Fibroblast of skin of abdomen (primary cell): Measurements from ENCODE around the gene CIB4.
"Not testable (repeated sequence)": the region's sequence is repeated elsewhere in the genome, so short reads cannot be mapped to it uniquely, and the experiment has no call there.

Source experiments
- DNase-seq: peaks from one replicate; pipeline ENCODE4 v3.0.0-alpha.2; 2013

The CIB4 gene

DNA sequence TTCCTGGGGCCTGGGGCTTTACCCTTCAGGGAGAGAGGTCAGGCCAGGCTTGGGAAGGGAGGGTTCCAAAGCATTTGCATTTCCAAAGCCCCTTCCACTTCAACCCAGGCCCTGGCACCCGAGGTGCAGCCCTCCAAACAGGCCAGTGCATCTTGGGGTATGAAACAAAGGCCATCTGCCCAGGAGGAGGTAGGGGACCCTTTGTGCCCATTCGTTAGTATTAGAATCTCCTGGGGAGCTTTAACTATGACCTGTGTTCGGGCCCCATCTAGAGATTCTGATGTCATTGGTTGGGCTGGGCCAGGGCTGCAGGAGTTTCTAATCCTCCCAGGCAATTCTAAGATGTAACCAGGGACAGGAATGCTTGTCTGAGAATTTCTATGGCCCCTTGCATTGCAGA lies 73.6 kb downstream of the CIB4 start:
- DNase-seq = no peak

DNA sequence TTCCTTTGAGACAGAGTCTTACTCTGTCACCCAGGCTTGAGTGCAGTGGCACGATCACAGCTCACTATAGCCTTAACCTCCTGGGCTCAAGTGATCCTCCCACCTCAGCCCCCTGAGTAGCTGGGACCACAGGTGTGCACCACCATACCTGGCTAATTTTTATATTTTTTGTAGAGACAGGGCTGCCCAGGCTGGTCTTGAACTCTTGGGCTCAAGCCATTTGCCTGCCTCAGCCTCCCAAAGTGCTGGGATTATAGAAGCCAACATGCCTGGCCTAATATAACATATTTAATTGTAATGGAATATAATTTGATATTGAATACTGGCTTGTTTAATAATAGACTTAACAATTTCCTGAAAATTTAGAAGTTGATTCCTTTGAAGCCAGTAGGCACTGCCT lies 74.4 kb downstream of the CIB4 start:
- not testable (repeated sequence) for DNase-seq

DNA sequence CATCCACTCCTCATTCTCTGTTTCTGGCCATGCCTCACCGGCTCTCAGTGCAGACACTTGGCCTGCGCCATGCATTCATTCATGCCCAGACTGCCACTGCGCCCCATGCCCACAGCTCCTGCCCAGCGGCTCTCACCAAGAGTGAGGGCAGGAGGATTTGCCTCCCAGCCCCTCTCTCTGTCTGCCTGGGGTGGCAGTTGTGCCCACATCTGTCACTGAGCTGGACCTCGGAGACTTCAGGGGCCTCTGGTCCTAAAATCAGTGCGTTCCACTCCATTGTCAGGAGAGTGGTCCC lies 75.1 kb downstream of the CIB4 start:
- DNase-seq = no peak

DNA sequence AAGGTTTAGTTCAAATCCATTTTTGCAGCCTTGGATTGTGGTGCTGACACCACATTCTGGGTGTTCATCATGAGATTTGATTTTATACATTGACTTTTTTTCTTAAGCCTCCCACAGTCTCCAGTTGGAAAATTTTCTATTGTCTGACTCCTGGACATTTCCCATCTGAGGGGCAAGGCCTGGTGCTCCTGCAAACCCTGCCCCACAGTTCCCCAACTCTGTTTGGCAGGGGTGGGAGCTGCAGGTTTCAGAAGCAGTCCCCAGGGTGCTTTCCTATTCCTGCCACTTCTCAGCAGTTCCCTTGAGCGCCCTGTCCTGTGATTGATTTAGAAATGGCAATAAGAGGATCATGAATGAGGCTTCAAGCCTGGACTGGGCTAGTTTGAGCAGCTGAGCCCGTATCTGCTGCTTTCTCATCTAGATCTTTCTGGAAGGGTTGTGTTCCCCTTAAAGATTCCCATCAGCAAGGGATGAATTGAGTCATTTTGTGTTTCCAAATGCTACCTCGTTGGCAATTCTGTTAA lies 77.0 kb downstream of the CIB4 start:
- DNase-seq = no peak

DNA sequence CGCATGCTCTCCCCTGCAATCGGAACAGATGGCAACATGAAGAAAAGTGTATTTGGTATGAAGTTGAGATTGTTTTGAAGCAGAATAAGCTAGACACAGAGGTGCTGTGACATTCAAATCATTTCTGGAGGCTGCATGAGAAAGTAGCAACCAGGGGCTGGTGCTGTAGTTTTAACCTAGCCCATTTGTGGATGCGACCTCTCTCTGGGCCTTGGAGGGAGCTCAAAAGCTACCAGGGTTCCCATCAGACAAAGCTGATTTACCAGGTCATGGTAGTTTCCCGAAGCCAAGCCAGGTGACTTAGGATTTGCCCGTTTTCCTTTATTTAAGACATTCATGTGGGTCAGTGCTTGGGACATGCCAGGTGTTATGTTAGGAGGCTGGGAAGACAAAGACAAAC lies 77.5 kb downstream of the CIB4 start:
- DNase-seq = no peak

DNA sequence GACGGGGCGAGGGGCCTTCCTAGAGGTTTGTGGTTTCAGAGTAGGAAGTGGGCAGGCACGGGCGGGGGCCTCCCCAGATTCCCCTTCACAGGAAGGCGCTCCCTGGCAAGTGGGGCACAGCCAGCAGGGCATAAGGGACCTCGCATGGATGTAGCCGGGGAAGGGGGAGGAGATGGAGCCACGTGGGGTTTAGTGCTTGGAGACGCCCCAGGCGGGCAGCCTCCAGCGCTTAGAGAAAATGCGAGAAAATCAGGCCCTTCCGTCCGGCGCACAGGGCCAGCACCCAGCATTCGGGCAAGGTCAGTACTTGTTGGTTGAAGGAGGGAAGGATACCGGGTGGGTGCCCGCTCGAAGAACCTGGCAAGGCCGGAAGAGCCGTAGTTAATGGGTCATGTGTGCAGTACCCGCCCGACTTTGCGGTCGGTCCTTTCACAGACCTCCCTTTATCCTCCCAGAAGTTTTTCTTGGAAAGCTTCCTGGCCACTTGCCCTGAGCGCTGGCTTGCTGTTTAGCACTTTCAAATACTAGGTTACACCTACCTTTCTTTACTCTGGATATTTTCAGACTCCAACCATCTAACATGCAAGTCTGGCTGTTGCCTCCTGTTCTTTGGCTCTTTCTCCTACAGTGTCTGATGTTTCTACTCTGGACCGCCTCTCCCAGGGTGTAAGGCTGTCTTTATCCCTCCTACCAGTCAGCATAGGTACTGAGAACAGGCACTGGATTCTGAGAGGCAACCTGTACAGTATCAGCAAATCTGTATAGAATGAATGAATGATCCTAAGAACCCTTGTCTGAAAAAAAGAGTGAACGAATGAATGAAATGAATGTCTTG lies 78.1 kb downstream of the CIB4 start:
- DNase-seq = no peak

DNA sequence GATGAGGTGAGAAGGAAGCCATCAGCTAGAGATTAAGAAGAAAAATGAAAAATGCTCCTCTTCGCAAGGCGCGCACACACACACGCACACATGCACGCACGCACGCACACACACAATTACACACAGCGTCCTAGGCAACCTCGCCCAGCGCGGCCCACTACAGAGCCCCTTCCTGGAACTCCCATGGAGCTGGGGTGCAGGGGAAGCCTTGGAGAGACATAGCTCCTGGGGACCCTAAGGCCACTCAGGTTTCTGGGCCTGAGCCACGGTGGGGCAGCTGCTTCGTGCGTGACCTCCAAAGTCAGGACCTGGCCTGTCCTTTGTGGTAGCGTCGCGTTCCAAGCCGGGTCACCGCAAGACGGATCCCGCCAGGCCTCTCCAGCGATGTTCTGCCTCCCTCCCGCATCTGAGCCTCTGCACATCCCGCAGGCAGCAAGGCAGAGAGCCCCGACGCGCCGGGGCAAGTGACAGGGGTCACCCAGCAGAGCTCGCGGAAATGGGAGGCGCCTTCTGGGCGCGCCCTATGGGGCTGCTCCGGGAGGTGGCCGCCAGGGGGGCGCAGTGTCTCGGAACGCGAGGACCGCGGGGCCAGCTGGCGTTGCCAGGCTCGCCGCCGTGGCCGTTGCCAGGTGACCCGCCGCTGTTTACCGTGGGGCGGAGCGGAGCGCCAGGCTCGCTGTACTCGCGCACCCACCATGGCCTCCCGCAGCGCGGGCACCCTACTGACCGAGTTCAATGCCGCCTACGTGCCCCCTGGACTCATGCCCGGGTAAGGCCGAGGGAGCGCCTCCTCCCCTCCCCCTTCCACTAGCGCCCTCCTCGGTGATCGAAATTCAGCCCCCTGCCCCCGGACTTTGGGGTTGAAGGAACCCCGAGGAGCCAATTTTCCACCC lies 79.0 kb downstream of the CIB4 start:
- DNase-seq = peak; percentile 10

DNA sequence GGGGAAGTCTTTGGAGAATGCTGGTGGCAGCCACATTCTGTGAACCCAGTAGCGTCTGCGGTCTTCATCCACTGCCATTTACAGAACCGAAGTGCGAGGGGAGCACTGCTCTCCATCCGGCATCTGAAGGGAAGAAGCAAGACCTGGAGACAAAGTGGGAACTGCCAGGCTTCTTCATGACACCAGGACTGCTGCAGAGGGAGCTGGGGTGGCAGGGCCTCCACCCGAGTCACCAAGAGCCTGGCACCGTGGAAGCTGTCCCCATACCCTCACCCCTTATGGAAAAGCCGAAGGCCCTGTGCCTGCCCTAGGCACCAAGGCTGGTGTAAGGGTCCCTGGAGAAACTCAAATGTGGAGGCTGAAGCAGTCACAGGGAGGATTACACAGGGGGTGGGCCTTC lies 79.8 kb downstream of the CIB4 start:
- no peak for DNase-seq

DNA sequence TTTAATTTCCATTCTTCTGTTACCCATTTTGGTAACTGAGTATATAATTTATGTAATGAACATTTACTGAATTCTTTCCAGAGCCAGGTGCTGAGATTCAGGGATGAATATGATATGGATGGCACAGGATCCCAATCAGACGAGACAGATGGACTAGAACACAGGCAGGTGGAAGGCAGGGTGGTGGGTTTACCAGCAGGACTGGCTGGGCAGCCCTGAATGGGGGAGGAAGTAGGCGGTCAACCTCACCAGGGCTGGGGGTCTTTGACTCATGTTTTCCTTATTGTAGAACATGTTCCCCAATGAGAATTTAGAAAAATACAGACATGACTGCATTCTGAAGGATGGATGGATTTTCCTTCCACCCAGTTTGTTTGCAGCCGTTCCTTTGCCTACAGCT lies 80.3 kb downstream of the CIB4 start:
- DNase-seq = no peak

DNA sequence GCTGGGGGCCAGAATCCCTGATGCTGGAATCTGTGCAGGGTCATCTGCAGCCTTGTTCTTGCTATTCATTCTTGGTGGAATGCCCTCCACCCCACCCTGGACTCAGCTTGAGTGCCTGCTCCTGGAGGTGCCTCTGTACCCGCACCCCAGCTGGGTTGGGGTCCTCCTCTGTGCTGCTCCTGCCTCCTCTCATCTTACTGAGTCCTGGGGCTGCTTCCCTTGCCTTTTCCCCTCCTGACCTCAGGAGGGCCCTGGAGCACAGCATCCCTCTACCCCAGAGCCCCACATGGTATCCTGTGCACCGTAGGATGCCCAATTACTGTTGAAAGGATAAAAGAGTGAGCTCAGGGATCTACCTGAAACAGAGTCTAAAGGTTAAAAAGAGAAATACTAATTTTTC lies 81.6 kb downstream of the CIB4 start:
- no peak for DNase-seq

DNA sequence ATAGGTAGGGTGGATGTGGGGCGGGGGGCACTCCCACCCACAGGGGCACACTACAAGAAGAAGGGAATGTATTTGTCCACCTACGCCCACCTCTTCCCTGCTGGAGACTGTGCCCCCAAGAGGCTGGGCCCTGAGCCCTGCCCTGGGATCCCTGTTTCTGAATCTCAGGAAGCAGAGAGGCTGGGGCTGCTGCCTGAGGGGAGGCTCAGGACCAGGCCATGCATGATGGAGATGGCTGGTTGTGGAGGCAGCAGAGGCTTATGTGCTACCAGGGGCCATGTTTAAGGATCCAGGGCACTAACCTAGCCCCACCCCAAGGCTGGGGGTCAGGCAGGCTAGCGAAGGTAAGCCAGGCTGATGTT lies 82.1 kb downstream of the CIB4 start:
- no peak for DNase-seq

DNA sequence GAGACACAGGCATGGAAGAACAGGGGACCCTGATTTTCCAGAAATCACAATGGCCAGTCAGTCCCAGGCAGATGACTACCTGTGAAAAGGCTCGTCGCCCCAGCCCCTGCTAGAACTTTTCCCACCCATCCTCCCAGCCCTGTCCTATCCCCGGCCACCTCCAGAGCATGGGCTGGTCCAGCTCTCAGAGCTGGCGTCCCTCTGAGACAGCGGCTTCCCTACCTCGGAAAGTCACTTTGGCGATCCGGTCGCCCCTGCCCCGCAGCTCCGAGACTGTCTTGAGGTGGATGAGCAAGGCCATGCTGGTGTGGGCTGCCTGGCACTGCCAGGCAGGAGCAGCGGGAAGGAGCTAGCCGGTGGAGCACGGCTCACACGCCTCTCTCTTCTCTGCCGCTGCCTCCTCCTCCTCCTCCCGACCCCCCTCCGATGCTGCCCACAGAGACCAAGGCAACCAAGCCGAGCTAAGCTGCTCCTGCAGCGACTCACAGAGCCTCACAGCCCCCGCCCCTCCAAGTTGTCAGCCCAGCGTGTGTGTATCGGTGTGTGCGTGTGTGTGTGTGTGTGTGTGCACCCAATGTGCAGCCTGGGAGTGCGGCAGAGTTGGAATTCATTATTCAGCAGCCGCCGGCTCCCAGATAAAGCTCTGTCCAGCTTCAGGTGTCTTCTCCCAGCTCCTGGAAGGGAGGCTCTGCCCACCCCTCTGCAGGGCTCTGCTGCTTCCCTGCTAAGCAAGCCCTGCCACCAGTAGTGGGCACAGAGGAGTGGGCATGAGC lies 82.7 kb downstream of the CIB4 start:
- peak; percentile 16 for DNase-seq

DNA sequence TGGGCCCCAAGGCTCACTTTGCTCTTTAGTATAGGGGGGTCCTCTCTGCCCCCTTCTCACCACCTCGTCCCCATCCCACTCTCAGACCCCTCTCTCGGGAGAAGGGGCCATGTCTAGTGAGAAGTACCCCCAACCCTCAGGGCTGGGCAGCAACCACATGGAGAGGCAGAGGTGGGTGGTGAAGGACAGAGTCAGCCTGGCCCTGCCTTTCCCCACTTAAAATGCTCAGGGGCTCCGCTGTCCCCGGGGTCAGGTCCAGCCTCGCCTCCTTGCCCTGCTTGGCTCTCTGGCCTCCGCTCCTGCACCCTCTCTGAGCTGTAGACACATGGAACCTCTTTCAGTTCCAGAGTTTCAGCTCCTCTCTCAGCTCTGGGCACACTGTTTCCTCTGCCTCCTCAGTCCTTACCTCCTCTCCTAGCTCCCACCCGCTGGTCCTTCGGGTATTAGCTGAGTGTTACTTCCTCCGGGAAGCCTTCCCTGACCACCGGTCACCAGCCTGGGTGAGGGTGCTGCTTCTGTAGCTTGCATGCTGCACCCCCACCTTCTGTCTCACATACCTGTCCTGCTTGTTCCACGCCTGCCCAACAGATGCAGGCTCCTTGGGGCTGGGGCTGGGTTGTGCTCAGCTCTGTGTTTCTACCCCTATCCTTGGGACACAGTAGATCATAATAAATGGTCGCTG lies 83.8 kb downstream of the CIB4 start:
- no peak for DNase-seq

DNA sequence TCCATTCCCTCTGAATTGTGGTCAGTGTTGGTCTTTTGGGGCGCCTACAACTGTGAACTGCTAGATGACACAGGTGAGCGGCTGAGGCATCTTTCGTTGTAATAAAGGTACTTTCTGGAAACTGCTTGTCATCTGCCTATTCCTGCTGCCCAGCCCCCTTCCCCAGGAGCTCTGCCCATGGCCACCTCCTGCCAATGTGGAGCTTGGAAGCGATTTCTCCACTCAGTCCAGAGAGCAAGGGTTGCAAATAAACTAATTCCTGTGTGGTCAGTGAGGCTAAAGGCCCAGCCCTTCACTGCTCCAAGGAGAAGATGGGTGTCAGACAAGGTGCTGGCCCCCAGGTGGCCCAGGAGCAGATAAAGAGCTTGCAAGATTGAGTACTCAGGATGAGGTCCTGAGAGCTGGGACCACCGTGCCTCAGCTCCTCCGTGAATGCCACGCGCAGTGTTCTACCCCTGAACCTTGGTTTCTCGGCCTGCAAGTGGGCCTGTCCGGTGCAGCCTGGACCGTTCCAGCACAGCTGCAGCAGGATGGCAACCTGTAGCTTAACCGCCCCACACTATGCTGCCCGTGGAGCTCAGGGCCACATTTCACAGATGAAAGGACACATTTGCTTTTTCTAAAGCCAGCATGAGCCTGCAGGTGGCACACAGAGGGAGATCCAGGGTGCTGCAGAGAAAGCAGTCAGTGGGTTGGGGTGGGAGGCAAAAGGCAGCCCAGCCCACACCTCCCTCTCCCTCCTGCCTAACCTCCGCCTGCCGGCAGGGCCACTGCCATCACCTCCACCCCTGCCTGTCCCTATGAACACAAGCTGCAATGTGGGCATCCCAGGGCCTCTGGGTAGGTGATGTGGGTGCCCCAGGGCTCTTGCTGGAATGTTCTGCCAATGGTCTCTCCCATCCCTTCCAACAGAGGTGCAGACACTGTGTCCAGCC lies 84.6 kb downstream of the CIB4 start:
- no peak for DNase-seq

DNA sequence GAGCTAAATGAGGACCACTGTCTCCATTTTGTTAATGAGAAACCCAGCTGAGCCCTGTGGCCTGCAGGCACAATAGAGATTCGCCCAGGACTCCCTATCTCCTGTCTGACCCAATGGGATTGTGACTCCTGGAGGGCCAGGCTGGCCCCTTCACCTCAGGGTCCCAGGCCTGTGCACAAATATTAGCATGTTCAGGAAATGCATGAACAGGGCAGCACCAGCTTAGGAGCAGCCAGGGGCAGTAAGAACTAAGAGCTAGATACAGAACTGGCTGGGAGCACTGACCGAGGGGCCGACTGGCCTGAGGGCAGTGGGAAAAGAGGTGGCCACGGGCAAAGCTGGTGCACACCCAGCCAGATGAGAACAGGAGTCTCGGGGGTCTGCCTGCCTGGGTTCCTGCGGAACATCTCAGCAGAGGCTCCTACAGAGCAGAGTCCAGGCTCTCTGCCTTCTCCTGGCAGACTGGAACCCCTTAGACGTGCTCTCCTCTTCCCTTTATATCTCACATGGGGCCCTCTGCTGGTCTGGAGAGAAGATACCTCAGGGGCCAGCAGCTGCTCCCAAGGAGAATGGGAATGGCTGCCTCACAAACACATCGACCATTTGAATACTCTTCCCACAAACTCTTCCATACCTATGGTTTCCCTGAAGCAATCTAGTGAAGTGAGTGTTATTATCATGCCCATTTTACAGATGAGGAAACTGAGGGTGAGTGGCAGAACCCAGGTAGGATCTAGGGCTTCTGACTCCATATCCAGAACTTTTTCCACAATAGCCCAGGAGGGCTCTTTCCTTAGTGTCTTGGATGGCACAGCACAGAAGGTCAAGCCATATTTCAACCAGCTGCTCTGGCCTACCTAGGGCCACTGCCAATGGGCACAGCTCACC lies 85.7 kb downstream of the CIB4 start:
- no peak for DNase-seq

DNA sequence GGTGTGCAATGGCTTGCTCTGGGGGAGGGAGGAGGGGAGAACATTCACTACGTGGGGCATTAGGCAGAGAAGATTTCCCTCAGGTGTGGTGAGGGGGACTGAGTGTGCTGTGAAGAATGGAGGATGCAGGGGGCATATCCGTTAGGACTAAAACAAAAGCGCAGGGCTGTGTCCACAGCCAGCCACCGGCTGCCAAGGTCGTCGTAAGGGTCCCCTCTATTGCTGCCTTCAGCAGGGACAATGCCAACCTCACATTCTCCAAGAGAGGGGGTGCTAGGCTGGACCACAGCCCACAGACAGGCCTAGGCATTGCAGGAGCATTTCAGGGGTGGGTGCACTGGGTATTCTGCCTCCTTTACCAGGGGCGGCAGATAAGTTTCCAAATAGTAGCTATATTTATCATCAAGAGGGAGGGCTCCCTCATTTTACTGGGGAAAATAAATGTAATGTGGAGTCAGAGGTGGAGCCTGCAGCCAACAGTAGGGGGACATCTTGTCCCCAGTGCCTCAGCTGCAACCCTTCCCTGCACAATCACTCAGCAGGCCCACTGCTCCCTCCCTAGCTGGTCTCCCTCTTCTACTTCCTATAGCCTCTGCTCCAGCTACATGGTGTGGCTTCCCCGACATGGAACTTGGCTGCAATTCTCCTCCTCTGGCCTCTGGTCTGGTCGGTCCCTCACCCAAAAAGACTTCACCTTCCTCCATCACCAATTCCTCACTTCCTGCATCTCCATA lies 88.4 kb downstream of the CIB4 start:
- DNase-seq = no peak

DNA sequence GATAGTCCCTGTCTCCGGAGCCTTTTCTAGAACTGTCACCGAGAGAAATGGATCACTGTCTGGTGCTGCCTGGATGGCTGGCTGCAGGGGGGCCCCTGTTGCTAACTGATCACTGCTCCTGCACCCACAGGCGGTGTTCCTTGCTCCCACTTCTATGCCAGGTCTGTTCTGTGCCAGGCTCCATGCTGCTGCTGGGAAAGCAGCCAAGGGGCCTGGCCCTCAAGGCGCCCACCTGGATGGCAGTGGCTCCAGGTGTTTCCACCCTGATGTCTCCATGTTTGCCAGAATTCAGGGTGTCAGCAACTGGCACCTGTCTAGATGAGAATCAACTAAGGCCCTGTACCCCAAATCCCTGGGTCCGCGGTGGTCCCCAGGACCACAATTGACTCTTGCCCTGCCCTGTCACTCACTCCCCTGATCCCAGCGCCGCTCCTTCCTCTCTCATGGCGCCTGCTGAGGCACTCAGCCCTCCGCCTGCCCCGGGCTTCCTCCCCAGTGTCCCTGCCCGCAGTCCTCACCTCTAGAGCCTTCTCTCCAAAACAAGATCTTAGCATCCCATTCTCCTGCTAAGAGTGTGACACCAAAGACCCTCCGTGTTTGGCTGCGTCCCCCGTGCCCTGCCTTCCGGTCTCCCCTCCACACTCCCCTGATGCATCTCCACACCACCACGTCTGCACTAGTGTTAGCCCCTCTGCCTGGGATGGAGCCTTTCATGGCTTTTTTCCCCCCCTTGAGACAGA lies 90.7 kb downstream of the CIB4 start:
- no peak for DNase-seq

DNA sequence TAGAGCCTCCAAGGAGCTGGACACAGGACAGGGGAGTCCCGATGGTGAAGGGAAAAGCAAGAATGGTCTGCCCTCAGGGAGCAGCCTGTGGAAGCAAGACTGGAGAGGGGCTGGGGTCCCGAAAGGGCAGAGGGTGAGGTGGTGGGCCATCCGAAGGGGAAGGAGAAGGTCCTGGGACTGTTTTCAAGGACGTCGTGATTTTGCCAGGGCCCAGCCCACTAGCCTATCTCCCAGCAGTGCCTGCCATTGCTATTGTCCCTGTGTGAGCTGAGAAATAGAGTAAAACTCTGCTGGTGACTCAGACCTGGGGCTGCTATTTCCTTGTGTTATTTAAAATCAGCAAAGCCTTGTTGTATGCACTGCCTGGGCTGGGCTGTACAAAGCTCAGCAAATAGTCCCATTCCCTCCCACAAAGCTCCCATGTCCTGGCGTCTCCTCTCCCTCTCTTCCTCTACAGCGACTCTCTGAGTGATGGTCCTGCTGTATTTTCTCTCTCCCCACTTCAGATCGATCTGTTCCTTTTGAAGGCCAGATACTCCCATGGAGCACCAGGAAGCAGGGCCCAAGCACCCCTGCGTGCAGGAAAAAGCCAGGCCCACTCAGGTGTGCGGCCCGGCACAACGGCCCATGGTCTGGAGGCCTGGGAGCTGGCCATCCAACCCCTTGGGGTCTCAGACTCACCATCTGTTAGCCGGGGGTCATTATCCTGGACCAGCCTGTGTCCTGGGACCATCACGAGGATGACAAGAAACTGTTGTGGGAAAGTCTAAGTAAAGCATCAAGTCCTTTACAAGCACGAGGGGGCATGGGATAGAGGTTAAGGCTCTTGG lies 98.3 kb downstream of the CIB4 start:
- DNase-seq = no peak
